SKM-1 treated with dmso at 0.1 percent for 144 hours (cell line): ENCODE results near the gene KIF3B.
"Not testable (repeated sequence)": the region's sequence is repeated elsewhere in the genome, so short reads cannot be mapped to it uniquely, and the experiment has no call there.

Experiments used
- DNase-seq: peaks from one replicate; lab custom pipeline; 2025; ENCODE audit not compliant: unreplicated experiment; lab: John Stamatoyannopoulos, UW

Gene KIF3B

DNA sequence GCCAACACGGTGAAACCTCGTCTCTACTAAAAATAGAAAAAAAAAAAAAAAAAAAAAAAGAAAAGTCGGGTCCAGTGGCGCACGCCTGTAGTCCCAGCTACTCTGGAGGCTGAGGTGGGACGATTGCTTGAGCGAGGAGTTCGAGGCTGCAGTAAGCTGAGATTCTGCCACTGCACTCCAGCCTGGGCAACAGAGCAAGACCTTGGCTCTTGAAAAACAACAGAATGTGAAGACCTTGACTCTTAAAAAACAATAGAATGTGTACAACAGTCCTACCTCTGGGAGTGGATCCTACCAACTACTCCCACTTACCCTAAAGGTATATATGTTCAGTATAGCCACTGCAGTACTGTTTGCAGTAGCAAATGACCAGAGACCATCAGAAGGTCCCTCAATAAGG is 15.1 kb downstream of the KIF3B start:
- no peak for DNase-seq

DNA sequence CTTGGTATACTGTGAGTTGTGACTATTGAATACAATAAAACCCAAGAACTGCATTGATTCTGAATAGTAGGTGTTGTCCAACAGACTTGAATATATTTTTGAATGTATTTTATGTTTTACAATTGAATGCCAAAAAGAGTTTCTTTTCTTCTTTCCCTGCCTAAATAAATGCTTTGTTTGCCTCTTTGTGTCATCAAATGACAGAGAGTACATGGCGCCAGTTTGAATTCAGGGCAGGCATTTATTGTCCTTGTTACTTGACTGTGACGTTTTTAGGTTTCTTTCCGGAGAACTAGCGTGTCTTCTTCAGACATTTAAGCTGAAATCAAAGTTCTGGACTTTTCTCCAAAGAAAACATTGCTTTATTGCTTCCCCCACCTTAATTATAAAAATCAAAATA is 16.6 kb downstream of the KIF3B start:
- no peak for DNase-seq

DNA sequence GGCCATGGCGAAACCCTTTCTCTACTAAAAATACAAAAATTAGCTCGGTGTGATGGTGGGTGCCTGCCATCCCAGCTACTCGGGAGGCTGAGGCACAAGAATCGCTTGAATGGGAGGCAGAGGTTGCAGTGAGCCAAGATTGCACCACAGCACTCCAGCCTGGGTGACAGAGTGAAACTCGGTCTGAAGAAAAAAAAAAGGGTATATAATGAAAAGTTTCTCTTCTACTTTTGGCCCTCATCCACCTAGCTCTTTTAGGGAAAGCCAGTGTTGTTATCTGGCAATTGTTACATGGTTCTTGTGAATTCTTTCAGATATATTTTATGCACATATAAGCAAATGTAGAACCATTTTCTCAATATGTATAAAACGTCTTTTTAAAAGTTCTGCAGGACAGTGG is 19.0 kb downstream of the KIF3B start:
- DNase-seq = no peak

DNA sequence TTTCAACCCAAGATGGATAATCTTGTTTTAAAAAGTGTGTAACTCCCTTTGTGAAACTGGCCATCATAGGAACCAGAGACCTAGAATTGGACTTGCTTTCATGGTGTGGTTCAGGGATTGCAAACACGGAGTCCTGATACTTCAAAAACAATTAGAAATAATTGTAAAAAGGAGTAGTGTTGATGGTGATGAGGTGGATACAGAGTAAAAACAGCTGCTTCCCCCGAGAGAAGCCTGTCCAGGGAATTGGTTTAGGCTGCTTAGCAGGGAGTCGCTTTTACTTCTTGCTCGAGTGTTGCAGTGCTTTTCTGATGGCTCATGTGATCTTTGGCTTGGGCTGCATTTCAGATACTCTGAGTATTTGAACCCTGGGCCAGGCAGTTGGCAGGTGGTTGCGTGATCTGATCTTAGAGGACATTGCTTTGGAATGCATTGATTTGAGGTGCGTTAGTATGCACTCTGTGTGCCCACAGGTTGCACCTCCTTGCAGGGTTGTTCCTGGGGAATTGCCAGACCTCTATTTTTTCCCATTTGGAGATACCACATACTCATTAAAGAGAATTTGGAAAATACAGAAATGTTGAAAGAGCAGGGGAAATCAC is 19.5 kb downstream of the KIF3B start:
- no peak for DNase-seq

DNA sequence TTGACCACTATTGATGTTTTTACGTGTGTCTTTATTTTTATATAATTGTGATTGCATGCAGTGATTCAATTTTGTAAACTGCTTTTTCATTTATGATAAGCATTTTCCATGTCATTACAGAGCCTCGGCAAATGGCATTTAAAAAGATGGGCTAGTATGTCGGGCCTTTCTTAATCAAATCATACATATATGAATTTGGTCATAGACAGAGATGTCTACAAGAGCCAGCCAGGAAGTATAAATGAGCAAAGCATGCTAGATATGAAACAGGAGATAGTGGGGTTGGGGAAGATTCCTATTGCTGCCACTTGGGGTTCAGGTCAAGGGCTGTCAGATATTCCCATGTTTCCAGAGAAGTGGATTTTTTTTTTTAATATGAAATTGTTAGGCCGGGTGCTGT is 20.0 kb downstream of the KIF3B start:
- no peak for DNase-seq

DNA sequence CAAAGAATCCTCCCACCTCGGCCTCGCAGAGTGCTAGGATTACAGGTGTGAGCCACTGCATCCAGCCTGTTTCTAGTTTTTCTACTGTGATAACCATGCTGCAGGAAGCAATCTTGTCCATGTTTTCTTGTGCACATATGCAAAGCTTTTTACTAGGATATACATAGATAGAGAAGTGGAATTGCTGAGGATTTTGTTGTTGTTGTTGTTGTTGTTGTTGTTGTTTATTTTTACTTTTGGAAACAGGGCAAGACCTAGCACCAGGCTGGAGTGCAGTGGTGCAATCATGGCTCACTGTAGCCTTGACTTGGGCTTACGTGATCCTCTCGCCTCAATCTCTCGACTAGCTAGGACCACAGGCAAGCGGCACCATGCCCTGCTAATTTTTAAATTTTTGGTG is 23.2 kb downstream of the KIF3B start:
- DNase-seq = no peak

DNA sequence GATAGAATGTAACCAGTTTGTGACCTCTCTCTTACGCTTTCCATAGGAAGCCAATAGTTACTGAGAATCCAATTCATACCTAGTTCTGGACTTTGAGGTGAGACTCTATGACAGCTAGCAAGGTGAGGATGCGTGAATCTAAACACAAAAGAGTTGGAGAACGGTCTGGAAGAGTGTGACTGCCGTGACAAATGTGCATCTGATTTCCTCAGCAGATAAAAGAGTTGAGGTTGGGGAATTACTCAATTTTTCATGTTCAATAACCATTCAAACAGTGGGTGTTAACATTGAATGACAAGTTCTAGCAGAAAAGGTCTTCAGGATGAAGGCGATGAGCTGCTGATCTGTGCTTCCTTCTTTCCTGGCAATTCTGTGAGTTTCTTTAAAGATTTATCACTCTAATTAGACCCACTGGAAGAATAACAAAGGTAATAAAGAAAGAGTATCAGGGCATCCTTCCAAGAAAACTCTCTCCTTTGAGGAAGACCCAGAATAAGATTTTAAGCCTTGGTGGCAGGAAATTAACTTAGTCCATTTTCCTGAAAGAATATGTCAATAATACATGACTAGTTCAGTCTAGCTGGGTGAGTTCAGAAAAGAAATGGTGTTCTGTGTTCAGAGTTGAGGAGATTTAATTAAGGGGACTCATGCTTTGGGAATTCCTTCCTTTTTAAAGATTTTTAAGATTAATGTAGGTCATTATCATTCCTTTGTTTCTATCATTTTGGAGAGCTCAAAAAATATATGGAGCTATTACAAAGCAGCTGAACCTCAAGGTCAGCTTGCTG is 24.5 kb downstream of the KIF3B start:
- no peak for DNase-seq

DNA sequence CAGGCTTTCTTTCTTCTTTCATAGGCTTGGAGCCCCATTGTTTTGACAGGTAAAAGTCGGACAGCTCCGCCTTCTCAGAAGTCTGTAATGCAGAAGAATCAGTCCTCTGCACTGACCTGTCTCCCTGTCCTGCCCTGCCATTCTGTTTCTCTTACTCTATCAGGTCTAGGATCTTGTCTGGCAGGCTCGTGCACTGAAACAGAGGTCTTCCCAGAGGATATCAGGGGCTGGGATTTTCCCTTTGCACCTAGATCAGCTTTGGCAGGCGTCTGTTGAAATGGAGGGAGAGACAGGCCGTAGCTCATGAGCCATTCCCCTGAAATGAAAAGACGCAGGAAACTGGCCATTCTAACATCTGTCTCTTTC is 25.0 kb downstream of the KIF3B start:
- DNase-seq = no peak

DNA sequence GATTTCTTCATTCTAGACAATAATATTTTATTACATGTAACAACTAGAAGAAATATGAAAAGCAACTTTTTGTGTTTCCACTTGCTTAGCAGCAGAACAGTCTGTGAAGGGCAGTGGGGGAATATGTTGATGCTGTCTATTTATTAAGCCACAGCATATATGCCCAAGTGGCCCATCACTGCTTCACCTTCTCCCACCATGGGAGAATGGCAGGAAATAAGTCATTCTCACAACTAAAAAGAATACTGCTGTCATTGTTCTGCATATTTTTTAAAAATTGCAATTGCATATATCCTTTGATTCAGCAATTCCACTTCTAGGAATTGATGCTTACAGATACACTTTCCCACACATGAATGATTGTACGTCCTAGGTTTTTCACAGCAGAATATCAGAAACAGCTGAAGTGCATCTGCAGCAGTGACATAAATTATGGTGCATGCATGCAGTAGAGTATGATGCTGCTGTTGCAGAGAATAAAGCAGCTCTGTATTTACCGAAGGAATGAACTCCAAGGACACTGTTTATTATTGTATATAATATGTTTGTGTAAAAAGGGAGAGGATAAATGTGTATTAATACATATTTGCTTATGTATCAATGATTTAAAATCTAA is 26.8 kb downstream of the KIF3B start:
- no peak for DNase-seq

DNA sequence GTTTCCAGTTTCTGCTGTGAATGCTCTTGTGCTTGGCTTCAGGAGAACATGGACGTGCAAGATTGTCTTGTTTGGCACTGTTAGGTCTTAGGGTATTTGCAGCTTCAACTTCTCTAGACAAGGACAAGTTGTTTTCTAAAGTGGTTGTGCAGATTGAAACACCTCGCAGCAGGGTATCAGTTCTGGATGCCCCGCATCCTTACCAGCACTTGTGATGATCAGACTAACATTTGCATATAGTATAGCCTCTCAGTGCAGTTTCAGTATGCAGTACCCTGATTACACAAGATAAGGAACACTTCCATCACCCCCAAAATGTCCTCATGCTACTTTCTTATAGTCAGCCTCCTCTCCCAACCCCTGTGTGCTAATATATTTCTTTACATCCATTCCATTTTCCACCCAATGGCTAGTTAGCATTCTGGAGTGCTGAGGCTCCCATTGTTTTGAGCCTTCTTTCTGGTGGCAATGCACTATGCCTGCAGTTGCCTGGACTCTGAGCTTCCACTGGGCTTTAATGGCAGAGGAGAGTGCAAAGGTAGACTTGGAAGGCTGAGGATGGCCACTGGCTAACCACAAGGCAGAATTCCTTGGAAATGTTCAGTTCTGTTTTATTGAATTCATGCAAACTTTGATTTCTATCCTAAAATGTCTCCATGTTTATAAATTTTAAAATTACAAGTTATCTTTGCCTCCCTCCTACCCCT is 35.4 kb downstream of the KIF3B start:
- DNase-seq = no peak

DNA sequence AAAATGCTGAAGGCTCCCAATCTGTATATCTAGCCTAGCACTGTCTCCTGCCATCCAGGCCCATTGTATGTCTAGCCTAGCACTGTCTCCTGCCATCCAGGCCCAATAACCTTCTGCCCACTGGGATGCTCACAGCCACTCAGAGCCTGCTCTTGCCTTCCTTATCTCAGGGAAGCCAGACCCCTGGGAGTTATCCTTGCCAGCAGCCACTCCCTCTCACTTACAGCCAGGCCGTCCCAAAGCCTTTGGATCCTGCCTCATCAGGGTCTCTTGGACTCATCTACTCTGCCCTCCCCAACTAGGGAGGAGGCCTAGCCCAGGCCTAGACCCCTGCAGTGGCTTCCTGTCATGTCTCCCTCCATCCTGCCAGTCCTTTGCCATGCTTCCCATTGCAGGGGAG is 37.3 kb downstream of the KIF3B start:
- DNase-seq = no peak

DNA sequence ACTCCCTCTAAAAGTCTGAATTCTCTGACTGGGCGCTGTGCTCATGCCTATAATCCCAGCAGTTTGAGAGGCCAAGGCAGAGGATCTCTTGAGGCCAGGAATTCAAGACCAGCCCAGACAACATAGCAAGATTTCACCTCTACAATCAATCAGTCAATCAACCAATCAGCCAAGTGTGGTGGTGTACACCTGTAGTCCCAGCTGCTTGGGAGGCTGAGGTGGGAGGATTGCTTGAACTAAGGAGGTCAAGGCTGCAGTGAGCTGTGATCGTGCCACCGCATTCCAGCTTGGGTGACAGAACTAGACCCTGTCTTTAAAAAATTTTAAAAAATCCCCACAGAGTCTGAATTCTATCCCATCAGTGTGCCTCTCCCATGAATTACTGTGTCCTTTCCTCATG is 37.9 kb downstream of the KIF3B start:
- no peak for DNase-seq

DNA sequence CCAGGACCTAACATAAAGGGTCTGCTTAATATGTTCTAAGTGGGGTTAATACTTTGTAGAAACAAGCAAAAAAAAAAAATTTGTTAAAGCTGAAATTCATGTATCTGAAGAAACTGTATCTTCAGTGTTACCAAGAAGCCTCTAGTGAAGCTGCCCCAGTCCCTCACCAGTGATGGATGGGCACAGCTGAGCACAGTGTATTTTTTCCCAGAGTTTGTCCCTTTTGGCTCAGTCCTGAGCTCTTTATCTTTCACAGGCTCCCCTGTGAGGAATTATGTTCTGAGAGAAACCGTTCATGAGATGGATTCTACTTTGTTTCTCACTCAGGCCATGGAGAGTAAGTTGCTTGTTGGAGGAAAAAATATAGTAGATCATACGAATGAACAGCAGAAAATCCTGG is 38.4 kb downstream of the KIF3B start:
- no peak for DNase-seq

DNA sequence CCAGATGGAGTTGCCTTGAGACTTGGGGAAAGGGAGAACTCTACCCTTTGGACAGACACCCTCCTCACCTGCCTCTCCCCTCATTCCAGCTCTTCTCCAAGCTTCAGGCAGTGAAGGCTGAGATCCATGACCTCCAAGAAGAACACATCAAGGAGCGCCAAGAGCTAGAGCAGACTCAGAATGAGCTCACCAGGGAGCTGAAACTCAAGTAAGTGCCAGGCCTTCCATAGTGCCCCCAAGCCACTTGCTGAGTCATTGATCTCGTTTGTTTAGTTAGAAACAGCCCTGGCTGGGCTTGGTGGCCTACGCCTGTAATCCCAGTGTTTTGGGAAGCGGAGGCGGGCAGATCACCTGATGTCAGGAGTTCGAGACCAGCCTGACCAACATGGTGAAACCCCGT is 39.2 kb downstream of the KIF3B start:
- DNase-seq = no peak

DNA sequence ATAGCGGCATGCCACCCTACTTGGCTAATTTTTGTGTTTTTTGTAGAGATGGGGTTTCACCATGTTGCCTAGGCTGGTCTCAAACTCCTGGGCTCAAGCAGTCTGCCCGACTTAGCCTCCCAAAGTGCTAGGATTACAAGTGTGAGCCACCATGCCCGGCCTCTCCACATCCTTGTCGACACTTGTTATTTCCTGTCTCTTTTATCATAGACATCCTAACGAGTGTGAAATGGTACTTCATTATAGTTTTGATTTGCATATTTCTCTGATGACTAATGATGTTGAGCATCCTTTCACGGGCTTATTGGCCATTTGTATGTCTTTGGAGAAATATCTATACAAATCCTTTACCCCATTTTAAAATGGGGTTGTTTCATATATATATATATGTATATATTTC is 41.6 kb downstream of the KIF3B start:
- no peak for DNase-seq

DNA sequence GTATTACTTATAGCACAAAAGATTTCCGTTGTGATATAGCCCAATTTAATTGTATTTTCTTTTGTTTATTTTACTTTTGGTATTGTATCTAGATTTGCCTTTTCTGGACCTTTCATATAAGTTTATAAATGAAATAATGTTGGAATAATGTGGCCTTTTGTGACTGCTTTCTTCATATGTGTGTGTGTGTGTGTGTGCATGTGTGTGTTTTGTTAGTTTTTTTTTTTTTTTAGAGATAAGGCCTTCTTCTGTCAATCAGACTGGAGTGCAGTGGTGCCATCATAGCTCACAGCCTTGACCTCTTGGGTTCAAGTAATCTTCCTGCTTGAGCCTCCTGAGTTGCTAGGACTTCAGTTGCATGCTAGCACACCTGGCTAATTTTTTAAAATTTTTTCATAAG is 42.9 kb downstream of the KIF3B start:
- no peak for DNase-seq

DNA sequence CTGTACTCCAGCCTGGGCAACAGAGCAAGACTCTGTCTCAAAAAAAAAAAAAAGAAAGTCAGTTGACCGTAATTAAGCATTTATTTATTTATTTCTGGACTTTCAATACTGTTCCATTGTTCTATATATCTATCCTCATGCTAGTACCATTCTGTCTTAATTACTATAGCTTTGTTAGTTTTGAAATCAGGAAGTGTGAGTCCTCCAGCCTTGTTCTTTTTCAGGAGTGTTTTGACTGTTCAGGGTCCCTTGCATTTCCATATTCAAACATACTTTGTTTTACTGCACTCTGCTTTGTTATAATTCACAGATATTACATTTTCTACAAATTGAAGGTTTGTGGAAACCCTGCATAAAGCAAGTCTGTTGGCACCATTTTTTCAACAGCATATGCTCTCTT is 43.9 kb downstream of the KIF3B start:
- DNase-seq = no peak

DNA sequence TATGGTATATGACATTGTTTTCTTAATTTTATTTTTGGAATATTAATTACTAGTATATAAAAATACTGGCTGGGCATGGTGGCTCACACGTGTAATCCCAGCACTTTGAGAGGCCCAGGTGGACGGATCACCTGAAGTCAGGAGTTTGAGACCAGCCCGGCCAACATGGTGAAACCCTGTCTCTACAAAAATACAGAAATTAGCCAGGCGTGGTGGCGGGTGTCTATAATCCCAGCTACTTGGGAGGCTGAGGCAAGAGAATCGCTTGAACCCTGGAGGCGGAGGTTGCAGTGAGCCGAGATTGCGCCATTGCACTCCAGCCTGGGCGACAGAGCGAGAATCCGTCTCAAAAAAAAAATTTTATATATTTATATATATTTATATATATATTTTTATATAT is 44.8 kb downstream of the KIF3B start:
- not testable (repeated sequence) for DNase-seq

DNA sequence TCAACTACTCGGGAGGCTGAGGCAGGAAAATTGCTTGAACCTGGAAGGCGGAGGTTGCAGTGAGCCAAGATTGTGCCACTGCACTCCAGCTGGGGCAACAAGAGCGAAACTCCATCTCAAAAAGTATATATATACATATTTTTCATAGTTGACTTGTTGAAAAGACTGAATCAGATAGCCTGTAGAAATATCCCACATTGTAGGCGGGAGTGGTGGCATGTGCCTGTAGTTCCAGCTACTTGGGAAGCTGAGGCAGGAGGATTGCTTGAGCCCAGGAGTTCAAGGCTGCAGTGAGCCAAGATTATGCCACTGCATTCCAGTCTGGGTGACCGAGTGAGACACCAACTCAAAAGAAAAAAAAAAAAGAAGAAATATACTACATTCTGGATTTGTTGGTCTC is 46.3 kb downstream of the KIF3B start:
- not testable (repeated sequence) for DNase-seq

DNA sequence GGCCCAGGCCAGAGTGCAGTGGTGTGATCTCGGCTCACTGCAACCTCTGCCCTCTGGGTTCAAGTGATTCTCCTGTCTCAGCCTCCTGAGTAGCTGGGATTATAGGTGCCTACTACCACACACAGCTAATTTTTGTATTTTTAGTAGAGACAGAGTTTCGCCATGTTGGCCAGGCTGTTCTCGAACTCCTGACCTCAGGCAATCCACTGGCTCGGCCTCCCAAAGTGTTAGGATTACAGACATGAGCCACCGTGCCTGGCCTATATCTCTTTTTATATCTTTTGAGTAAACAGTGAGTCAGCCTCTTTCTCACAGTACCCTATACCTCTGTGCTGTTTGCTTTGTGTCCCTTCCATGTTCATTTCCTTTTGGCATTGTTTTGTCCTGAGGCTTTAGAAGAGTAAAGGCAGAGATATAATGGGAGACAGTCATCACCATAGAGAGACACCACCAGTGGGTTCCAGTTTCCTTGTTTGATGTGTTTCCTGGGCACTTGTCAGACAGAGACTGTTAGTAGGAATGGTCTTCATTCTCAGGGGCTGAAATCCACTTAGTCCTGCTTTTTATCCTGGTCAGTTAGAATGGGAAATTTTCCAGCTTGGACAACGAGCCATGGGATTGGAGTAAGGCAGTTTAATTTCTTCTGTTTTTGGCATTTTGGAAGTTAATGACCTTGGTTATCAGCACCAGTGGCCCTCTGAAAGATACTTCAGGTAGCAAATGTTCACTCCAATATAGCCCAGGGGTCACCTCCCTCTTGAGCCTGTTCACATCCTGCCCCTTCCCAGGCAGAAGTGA is 48.5 kb downstream of the KIF3B start:
- no peak for DNase-seq

DNA sequence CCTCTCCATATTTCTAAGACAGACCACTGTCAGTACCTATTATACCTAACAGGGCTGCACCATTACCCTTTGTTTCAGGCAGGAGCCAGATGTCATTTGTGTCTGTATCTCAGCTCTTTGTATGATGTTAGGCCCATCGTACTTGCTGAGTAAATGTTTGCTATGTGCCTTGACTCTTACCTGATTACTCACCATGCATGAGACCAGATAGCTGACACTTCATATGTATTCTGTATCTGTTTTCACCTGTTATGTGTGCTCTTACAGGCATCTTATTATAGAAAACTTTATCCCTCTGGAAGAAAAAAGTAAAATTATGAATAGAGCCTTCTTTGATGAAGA is 49.0 kb downstream of the KIF3B start:
- DNase-seq = no peak
